Liver (tissue), 9 donors: ENCODE results near the gene DTX4. TPM values are rescaled to one million over a fixed set of nuclear protein-coding genes. Genes with fewer than 3 reads are reported as not detected.

ENCODE experiments used
- DNase-seq: peaks from one replicate; pipeline ENCODE4 v3.0.0-alpha.2; 2017; ENCODE audit warnings: low spot score
- H3K27ac ChIP-seq, 2 donors: one replicate each; pipeline ENCODE4 v1.7.0; 2013; ENCODE audit warnings: inconsistent platforms in 2 of 2, low read length in 2 of 2, control low read depth in 1 of 2, low read depth in 1 of 2, mild to moderate bottlenecking in 1 of 2
- H3K27me3 ChIP-seq, 4 donors: one replicate each; pipeline versions ENCODE4 v1.6.1 to v1.7.0; 2013; ENCODE audit warnings: low read length in 3 of 4, inconsistent platforms in 1 of 4, mild to moderate bottlenecking in 1 of 4, moderate library complexity in 1 of 4; ENCODE audit not compliant: control insufficient read depth in 4 of 4, insufficient read depth in 4 of 4
- H3K36me3 ChIP-seq, 4 donors: one replicate each; pipeline versions ENCODE4 v1.6.1 to v1.7.0; 2013; ENCODE audit warnings: low read length in 3 of 4, mild to moderate bottlenecking in 3 of 4, low read depth in 1 of 4, moderate library complexity in 1 of 4; ENCODE audit not compliant: control insufficient read depth in 4 of 4, insufficient read depth in 3 of 4
- H3K4me1 ChIP-seq, 4 donors: one replicate each; pipeline versions ENCODE4 v1.6.1 to v1.7.0; 2013; ENCODE audit warnings: low read length in 3 of 4, mild to moderate bottlenecking in 3 of 4, moderate library complexity in 1 of 4; ENCODE audit not compliant: control insufficient read depth in 4 of 4, insufficient read depth in 4 of 4
- H3K4me3 ChIP-seq, 3 donors: one replicate each; pipeline versions ENCODE4 v1.6.1 to v1.7.0; 2013; ENCODE audit warnings: low read length in 3 of 3, control low read depth in 1 of 3, low read depth in 1 of 3, mild to moderate bottlenecking in 1 of 3
- H3K9ac ChIP-seq, 2 donors: one replicate each; pipeline ENCODE4 v1.7.0; 2013; ENCODE audit warnings: low read length in 2 of 2, mild to moderate bottlenecking in 2 of 2, moderate library complexity in 2 of 2, control low read depth in 1 of 2, low read depth in 1 of 2
- H3K9me3 ChIP-seq, 4 donors: one replicate each; pipeline versions ENCODE4 v1.6.1 to v1.7.0; 2013; ENCODE audit warnings: low read length in 3 of 4; ENCODE audit not compliant: control insufficient read depth in 4 of 4
- FOXA2 ChIP-seq: IDR thresholded peaks from 2 replicates; pipeline ENCODE4 v1.6.1; 2016; ENCODE audit warnings: antibody characterized with exemption
- GABPA ChIP-seq, 2 donors: IDR thresholded peaks in 1 of 2; conservative IDR thresholded peaks in 1 of 2; 2 replicates each; pipeline ENCODE4 v1.6.1; 2016; ENCODE audit warnings: antibody characterized with exemption in 2 of 2, mild to moderate bottlenecking in 1 of 2, moderate library complexity in 1 of 2
- HNF4A ChIP-seq, 2 donors: conservative IDR thresholded peaks; 2 replicates each; pipeline ENCODE4 v1.6.1; 2016; ENCODE audit warnings: antibody characterized with exemption in 2 of 2, mild to moderate bottlenecking in 2 of 2
- RAD21 ChIP-seq, 2 donors: IDR thresholded peaks; 2 replicates each; pipeline ENCODE4 v1.6.1; 2016; ENCODE audit warnings: antibody characterized with exemption in 2 of 2, mild to moderate bottlenecking in 2 of 2
- SP1 ChIP-seq: IDR thresholded peaks from 2 replicates; pipeline ENCODE4 v1.6.1; 2018; ENCODE audit warnings: antibody characterized with exemption, mild to moderate bottlenecking
- TAF1 ChIP-seq: conservative IDR thresholded peaks from 2 replicates; pipeline ENCODE4 v1.6.1; 2016; ENCODE audit warnings: antibody characterized with exemption, mild to moderate bottlenecking
- YY1 ChIP-seq: IDR thresholded peaks from 2 replicates; pipeline ENCODE4 v1.6.1; 2016; ENCODE audit warnings: antibody characterized with exemption, mild to moderate bottlenecking
- WGBS: extraction: QIAGEN DNeasy Blood & Tissue Kit; methylation state at CpG from one replicate; pipeline ENCODE4 v1.1.7; 2013; 5-methylcytosine and 5-hydroxymethylcytosine counted together
- polyA plus RNA-seq, 2 donors: library from polyadenylated mRNA; stranded (reverse) in 1 of 2; unstranded in 1 of 2; fragments of 200-250 nt in 1 of 2; fragments of >200 nt in 1 of 2; fragmentation: Nextera tagmentation in 1 of 2; extraction: Ambion mirVana in 1 of 2; gene quantifications; one replicate each; pipeline versions ENCODE4 v1.2.1 to v1.2.3, GENCODE V29; 2013 to 2015
- total RNA-seq, 2 donors: library from RNA; depleted of rRNA; stranded (reverse); fragments of >200 nt; gene quantifications; one replicate each; pipeline ENCODE4 v1.2.3, GENCODE V29; 2014
- TF ChIP-seq, protein P1 (sequence below): IDR thresholded peaks from 2 replicates; pipeline ENCODE4 v1.6.1; 2016; ENCODE audit warnings: antibody characterized with exemption, mild to moderate bottlenecking
- TF ChIP-seq, protein P2 (sequence below): IDR thresholded peaks from 2 replicates; pipeline ENCODE4 v1.6.1; 2016; ENCODE audit warnings: antibody characterized with exemption
- TF ChIP-seq, protein P3 (sequence below): fragments of 150-350 bp; IDR thresholded peaks from 2 replicates; pipeline ENCODE4 v1.5.1; 2017; ENCODE audit warnings: improper control_type of control experiment, low read depth, low read length; ENCODE audit not compliant: missing input control
- TF ChIP-seq, protein P4 (sequence below): IDR thresholded peaks from 2 replicates; pipeline ENCODE4 v1.6.1; 2016; ENCODE audit warnings: antibody characterized with exemption
- donor health status: healthy.
- donor health status: healthy.
- donor health status: healthy.
- donor health status: healthy.
- donor health status: healthy.

DTX4 gene
- total and polyA plus RNA-seq, 4 donors, result 7.5 to 21.4 (median 14.3) TPM

DNA sequence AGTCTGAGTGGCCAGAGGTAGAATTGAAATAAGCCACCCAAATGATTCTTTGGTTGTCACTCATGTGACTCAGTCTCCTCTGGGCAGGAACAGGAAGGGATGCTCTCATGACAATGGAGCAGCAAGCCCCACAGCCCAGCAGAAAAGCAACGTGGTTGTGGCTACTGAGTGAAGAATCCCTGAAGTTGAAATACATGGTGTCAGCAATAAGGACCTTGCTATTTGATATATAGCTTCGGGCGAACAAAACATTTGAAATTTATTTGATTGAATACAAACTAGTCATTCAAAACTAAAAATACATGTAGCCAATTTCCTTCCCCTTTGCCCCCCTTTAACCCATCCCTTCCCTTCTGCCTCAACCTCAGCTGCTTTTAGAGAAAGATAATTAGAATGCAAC lies 14.5 kb upstream of the DTX4 start (continued):
- TF ChIP-seq, protein P1, sequence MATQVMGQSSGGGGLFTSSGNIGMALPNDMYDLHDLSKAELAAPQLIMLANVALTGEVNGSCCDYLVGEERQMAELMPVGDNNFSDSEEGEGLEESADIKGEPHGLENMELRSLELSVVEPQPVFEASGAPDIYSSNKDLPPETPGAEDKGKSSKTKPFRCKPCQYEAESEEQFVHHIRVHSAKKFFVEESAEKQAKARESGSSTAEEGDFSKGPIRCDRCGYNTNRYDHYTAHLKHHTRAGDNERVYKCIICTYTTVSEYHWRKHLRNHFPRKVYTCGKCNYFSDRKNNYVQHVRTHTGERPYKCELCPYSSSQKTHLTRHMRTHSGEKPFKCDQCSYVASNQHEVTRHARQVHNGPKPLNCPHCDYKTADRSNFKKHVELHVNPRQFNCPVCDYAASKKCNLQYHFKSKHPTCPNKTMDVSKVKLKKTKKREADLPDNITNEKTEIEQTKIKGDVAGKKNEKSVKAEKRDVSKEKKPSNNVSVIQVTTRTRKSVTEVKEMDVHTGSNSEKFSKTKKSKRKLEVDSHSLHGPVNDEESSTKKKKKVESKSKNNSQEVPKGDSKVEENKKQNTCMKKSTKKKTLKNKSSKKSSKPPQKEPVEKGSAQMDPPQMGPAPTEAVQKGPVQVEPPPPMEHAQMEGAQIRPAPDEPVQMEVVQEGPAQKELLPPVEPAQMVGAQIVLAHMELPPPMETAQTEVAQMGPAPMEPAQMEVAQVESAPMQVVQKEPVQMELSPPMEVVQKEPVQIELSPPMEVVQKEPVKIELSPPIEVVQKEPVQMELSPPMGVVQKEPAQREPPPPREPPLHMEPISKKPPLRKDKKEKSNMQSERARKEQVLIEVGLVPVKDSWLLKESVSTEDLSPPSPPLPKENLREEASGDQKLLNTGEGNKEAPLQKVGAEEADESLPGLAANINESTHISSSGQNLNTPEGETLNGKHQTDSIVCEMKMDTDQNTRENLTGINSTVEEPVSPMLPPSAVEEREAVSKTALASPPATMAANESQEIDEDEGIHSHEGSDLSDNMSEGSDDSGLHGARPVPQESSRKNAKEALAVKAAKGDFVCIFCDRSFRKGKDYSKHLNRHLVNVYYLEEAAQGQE, result no peak
- TF ChIP-seq, protein P2, sequence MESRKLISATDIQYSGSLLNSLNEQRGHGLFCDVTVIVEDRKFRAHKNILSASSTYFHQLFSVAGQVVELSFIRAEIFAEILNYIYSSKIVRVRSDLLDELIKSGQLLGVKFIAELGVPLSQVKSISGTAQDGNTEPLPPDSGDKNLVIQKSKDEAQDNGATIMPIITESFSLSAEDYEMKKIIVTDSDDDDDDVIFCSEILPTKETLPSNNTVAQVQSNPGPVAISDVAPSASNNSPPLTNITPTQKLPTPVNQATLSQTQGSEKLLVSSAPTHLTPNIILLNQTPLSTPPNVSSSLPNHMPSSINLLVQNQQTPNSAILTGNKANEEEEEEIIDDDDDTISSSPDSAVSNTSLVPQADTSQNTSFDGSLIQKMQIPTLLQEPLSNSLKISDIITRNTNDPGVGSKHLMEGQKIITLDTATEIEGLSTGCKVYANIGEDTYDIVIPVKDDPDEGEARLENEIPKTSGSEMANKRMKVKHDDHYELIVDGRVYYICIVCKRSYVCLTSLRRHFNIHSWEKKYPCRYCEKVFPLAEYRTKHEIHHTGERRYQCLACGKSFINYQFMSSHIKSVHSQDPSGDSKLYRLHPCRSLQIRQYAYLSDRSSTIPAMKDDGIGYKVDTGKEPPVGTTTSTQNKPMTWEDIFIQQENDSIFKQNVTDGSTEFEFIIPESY, result no peak
- TF ChIP-seq FOXA2 (no peak), HNF4A (conservative IDR thresholded peaks at IDR 0.05) (no peak)

DNA sequence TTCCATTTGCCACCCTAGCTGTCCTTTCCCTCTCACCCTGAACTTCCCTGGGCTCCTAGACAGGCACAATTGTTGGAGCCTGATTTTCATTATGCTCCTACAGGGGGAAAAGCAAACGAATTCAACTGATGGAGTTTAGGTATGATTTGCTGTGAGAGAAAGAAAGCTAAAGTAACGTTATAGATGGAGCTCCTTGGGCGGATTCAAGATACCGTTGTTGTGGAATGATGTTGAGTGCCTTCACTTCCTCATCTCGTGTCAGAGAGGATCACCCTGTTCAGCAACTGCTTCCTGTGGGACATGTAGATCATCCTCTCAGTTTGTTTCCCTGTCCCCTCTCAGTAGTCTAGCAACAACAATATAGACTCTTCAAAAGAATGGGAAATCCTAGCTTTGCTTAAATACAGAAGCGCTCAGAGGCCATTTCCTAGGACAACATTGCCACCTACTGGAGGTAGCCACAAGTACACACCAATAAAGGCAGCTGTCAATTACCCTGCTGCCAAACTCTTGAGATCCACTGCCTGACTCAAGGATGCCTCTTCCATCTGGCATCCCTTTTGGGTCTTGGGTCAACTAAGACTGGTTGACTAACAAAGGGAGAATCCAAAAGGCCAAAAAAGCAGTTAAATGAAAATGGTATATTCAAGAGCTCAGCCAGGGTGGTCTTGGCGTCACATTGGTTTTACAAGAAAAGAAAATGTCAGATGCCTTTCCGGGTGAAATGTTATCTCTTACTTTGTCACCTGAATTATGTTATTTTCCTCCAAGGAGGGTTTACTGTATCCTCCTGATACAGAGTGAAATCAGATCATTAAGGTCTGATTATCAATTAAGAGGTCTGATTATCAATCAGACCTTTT lies 13.5 kb upstream of the DTX4 start:
- H3K9ac ChIP-seq, result no peak overlapping the region
- DNase-seq, result peak; percentile 58
- no peak overlapping the region for H3K4me3 ChIP-seq
- H3K27ac ChIP-seq, result no peak overlapping the region
- H3K4me1 ChIP-seq, result no peaks in the 10 kb centered on the region
- TF ChIP-seq YY1, result no peak
- TF ChIP-seq TAF1, result no peak
- TF ChIP-seq, protein P3, sequence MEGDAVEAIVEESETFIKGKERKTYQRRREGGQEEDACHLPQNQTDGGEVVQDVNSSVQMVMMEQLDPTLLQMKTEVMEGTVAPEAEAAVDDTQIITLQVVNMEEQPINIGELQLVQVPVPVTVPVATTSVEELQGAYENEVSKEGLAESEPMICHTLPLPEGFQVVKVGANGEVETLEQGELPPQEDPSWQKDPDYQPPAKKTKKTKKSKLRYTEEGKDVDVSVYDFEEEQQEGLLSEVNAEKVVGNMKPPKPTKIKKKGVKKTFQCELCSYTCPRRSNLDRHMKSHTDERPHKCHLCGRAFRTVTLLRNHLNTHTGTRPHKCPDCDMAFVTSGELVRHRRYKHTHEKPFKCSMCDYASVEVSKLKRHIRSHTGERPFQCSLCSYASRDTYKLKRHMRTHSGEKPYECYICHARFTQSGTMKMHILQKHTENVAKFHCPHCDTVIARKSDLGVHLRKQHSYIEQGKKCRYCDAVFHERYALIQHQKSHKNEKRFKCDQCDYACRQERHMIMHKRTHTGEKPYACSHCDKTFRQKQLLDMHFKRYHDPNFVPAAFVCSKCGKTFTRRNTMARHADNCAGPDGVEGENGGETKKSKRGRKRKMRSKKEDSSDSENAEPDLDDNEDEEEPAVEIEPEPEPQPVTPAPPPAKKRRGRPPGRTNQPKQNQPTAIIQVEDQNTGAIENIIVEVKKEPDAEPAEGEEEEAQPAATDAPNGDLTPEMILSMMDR, result peak; percentile 89
- peak; percentile 93 to 97 for TF ChIP-seq RAD21 (IDR thresholded peaks at IDR 0.05)
- TF ChIP-seq, protein P4, sequence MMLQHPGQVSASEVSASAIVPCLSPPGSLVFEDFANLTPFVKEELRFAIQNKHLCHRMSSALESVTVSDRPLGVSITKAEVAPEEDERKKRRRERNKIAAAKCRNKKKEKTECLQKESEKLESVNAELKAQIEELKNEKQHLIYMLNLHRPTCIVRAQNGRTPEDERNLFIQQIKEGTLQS, result no peak
- no peaks in the 10 kb centered on the region for H3K27me3 ChIP-seq
- H3K36me3 ChIP-seq, result no peaks in the 10 kb centered on the region
- no peaks in the 10 kb centered on the region for H3K9me3 ChIP-seq
- WGBS, result 44% methylated on average over 8 of the region's 8 CpGs

DNA sequence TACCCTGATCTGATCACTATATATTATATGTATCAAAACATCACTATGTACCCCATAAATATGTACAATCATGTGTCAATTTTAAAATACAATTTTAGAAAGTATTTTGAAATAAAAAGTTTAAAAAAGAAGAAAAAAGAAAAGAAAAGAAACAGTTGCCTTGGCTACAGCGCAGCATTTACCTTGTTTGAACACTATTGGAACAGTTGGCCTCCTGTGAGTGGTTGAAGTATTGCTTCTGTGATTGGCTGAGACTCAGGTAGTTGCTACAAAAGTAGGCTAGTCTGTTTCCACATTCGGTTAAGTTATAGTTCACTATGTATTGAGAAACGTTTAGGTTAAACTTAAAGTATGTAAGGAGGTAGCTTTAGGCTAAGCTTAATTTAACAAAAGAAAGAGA lies 7.9 kb upstream of the DTX4 start:
- WGBS, result 87% methylated on average over 3 of the region's 3 CpGs
- Histone ChIP-seq H3K9ac (no peak overlapping the region), H3K9me3 (no peaks in the 10 kb centered on the region), H3K4me3 (no peak overlapping the region), H3K27me3 (no peaks in the 10 kb centered on the region), H3K27ac (no peak overlapping the region), H3K4me1 (no peaks in the 10 kb centered on the region), H3K36me3 (no peaks in the 10 kb centered on the region)
- DNase-seq, result no peak
- no peak for TF ChIP-seq GABPA (IDR thresholded peaks at IDR 0.05 in 1 of 2, conservative IDR thresholded peaks at IDR 0.05 in 1 of 2)
- no peak for TF ChIP-seq SP1
- no peak for TF ChIP-seq YY1
